ENCODE measurements around the gene KLF5.

DNA sequence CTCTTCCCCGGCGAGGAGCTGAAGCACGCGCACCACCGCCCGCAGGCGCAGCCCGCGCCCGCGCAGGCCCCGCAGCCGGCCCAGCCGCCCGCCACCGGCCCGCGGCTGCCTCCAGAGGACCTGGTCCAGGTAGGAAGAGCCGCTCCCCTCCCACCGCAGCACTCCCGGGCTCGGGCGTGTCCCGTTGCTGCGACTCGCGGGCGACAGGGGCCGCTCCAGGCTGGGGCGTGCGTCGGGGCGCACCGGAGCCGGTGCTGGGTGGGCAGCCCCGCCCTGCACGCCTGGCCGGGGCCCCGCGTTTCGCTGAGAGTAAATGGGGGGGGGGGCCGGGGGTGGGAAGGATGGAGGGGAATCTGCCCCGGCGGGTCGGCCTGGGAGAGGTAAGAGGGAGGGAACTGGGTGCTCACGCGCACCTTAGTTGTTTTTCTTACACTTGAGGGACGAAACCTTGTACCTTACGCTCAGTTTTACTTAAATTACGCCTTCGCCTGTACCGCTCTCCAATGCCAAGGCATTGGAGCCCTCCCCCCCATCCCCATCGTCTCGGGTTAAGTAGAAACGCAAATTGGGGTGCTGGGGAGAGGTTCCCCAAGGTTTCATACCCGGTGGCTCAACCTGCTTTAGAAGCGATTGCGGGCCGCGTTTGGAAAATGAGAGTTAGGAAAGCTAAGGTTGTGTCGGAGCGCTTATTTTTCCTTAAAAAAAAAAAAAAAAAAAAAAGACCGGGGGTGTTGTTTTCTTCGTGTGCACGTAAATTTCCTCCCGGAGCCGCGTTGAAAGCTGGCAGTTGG lies 850 bp downstream of the KLF5 start:
- TF ChIP-seq, protein P1, sequence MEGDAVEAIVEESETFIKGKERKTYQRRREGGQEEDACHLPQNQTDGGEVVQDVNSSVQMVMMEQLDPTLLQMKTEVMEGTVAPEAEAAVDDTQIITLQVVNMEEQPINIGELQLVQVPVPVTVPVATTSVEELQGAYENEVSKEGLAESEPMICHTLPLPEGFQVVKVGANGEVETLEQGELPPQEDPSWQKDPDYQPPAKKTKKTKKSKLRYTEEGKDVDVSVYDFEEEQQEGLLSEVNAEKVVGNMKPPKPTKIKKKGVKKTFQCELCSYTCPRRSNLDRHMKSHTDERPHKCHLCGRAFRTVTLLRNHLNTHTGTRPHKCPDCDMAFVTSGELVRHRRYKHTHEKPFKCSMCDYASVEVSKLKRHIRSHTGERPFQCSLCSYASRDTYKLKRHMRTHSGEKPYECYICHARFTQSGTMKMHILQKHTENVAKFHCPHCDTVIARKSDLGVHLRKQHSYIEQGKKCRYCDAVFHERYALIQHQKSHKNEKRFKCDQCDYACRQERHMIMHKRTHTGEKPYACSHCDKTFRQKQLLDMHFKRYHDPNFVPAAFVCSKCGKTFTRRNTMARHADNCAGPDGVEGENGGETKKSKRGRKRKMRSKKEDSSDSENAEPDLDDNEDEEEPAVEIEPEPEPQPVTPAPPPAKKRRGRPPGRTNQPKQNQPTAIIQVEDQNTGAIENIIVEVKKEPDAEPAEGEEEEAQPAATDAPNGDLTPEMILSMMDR (IDR thresholded peaks at IDR 0.05): peak; percentile 70
- TF ChIP-seq ZFX (IDR thresholded peaks at IDR 0.05; ENCODE audit: borderline replicate concordance): no peak

Data from 22Rv1 (cell line).